GM10266 (cell line): ENCODE data around the gene DBP.

Experiments used
- DNase-seq: peaks from one replicate; pipeline ENCODE4 v3.0.0; 2012; ENCODE audit errors: extremely low spot score
- CTCF ChIP-seq: IDR thresholded peaks from 2 replicates; pipeline ENCODE4 v1.5.1; 2012; ENCODE audit warnings: mild to moderate bottlenecking, low read depth; ENCODE audit not compliant: control insufficient read depth, insufficient read depth; ENCODE audit errors: missing control alignments

Gene DBP

GRCh38 chr19:48603449-48603848 is 33.7 kb downstream of the DBP start:
- DNase-seq = no peak

GRCh38 chr19:48603001-48603400 is 34.2 kb downstream of the DBP start:
- TF ChIP-seq CTCF = no peak
- DNase-seq = no peak

More at GRCh38 chr19:48603449-48603848, 33.7 kb downstream of the DBP start:
- TF ChIP-seq CTCF = no peak

GRCh38 chr19:48600679-48601417 is 36.3 kb downstream of the DBP start:
- no peak for DNase-seq
- no peak for TF ChIP-seq CTCF

GRCh38 chr19:48598996-48599700 is 38.0 kb downstream of the DBP start:
- TF ChIP-seq CTCF = no peak
- DNase-seq = no peak

GRCh38 chr19:48596679-48597465 is 40.3 kb downstream of the DBP start:
- no peak for DNase-seq
- no peak for TF ChIP-seq CTCF

- no peak for TF ChIP-seq CTCF
Observed at GRCh38 chr19:48596237-48596636, 40.9 kb downstream of the DBP start.

GRCh38 chr19:48595833-48596232 is 41.3 kb downstream of the DBP start:
- TF ChIP-seq CTCF = no peak
- DNase-seq = no peak

More at GRCh38 chr19:48596237-48596636, 40.9 kb downstream of the DBP start:
- no peak for DNase-seq
